GM23338 (cell line): ENCODE measurements around the gene OR4D2. TPM values are rescaled to one million over a fixed set of nuclear protein-coding genes. Genes with fewer than 3 reads are reported as not detected.

Experiments
- ATAC-seq: fragments of 200-7000 bp; cut with Tn5 transposase; 3 replicates; pipeline ENCODE4 v1.9.1; 2020
- DNase-seq: peaks from one replicate; pipeline ENCODE4 v3.0.0-alpha.2; 2015; ENCODE audit warnings: low spot score
- H2AFZ ChIP-seq: fragments of 200-600 bp; sonication (generic); 2 replicates; pipeline ENCODE4 v1.8.0; 2016; ENCODE audit warnings: antibody characterized with exemption, mild to moderate bottlenecking, moderate library complexity
- H3F3A ChIP-seq: fragments of 200-600 bp; sonication (generic); replicated peaks from 2 replicates; pipeline ENCODE4 v1.8.0; 2017; ENCODE audit warnings: antibody characterized with exemption, mixed run types, low read depth
- H3K27ac ChIP-seq: fragments of 200-600 bp; sonication (generic); 2 replicates; pipeline ENCODE4 v1.6.1; 2016; ENCODE audit warnings: low read depth
- H3K27me3 ChIP-seq: fragments of 200-600 bp; sonication (generic); 2 replicates; pipeline ENCODE4 v1.8.0; 2016; ENCODE audit warnings: mild to moderate bottlenecking, mixed run types, moderate library complexity; ENCODE audit not compliant: insufficient read depth
- H3K36me3 ChIP-seq: fragments of 200-600 bp; sonication (generic); 2 replicates; pipeline ENCODE4 v1.8.0; 2016; ENCODE audit warnings: mild to moderate bottlenecking; ENCODE audit not compliant: insufficient read depth
- H3K4me1 ChIP-seq: fragments of 200-600 bp; sonication (generic); 2 replicates; pipeline ENCODE4 v1.8.0; 2016; ENCODE audit warnings: mild to moderate bottlenecking, moderate library complexity; ENCODE audit not compliant: insufficient read depth
- H3K4me2 ChIP-seq: fragments of 200-600 bp; sonication (generic); 2 replicates; pipeline ENCODE4 v1.7.1; 2017; ENCODE audit warnings: mixed run types
- H3K4me3 ChIP-seq: fragments of 200-600 bp; sonication (generic); 2 replicates; pipeline ENCODE4 v1.6.1; 2016; ENCODE audit warnings: mixed run types
- H3K79me2 ChIP-seq: fragments of 200-600 bp; sonication (generic); replicated peaks from 2 replicates; pipeline ENCODE4 v1.8.0; 2017; ENCODE audit warnings: mild to moderate bottlenecking; ENCODE audit not compliant: insufficient read depth
- H3K9me2 ChIP-seq: fragments of 200-600 bp; sonication (generic); 2 replicates; pipeline ENCODE4 v1.8.0; 2017; ENCODE audit not compliant: insufficient read depth
- H4K20me1 ChIP-seq: fragments of 200-600 bp; sonication (generic); replicated peaks from 2 replicates; pipeline ENCODE4 v1.8.0; 2017; ENCODE audit warnings: mild to moderate bottlenecking; ENCODE audit not compliant: insufficient read depth
- H3K27ac Mint-ChIP-seq: 2 replicates; pipeline ENCODE4 v1.8.0; 2020; ENCODE audit warnings: inconsistent platforms, mild to moderate bottlenecking, moderate library complexity, mixed read lengths
- H3K27me3 Mint-ChIP-seq: 3 replicates; pipeline ENCODE4 v1.8.0; 2022; ENCODE audit warnings: low read depth, mild to moderate bottlenecking, moderate library complexity, mixed read lengths, inconsistent platforms; ENCODE audit not compliant: insufficient read depth, poor library complexity
- H3K36me3 Mint-ChIP-seq: 3 replicates; pipeline ENCODE4 v1.8.0; 2021; ENCODE audit warnings: low read depth, mild to moderate bottlenecking, inconsistent platforms, moderate library complexity, mixed read lengths
- H3K4me1 Mint-ChIP-seq: 3 replicates; pipeline ENCODE4 v1.8.0; 2020; ENCODE audit warnings: mild to moderate bottlenecking, inconsistent platforms, mixed read lengths
- H3K4me3 Mint-ChIP-seq: 3 replicates; pipeline ENCODE4 v1.8.0; 2021; ENCODE audit warnings: moderate library complexity, mild to moderate bottlenecking, inconsistent platforms, mixed read lengths
- H3K9me3 Mint-ChIP-seq: 3 replicates; pipeline ENCODE4 v1.8.0; 2020; ENCODE audit warnings: moderate library complexity, mild to moderate bottlenecking, inconsistent platforms, mixed read lengths
- CREB1 ChIP-seq: fragments of 250-450 bp; sonication (Bioruptor Pico); IDR thresholded peaks from 2 replicates; pipeline ENCODE4 v1.5.0; 2020; ENCODE audit warnings: low read depth, mild to moderate bottlenecking, moderate library complexity
- CTCF ChIP-seq, 2 experiments: fragments of 200-600 bp in 1 of 2; sonication (generic) in 1 of 2; conservative IDR thresholded peaks; 2 replicates each; pipeline versions ENCODE4 v1.5.1 to v1.6.1; 2016 to 2017; ENCODE audit warnings: antibody characterized with exemption in 2 of 2, low read depth in 2 of 2, mild to moderate bottlenecking in 2 of 2, moderate library complexity in 1 of 2
- JUNB ChIP-seq: IDR thresholded peaks from one replicate; pipeline ENCODE4 v1.6.1; 2016; ENCODE audit warnings: antibody characterized with exemption; ENCODE audit not compliant: unreplicated experiment
- NANOG ChIP-seq: IDR thresholded peaks from 2 replicates; pipeline ENCODE4 v1.6.1; 2016; ENCODE audit warnings: antibody characterized with exemption, borderline replicate concordance
- POLR2AphosphoS5 ChIP-seq: IDR thresholded peaks from 2 replicates; pipeline ENCODE4 v1.6.1; 2016; ENCODE audit warnings: antibody characterized with exemption, low read depth
- STAT1 ChIP-seq: IDR thresholded peaks from one replicate; pipeline ENCODE4 v1.6.1; 2016; ENCODE audit warnings: antibody characterized with exemption; ENCODE audit not compliant: unreplicated experiment
- ZNF462 ChIP-seq: fragments of 250-450 bp; sonication (Bioruptor Pico); IDR thresholded peaks from 2 replicates; pipeline ENCODE4 v1.5.0; 2020; ENCODE audit warnings: mild to moderate bottlenecking, moderate library complexity
- polyA plus RNA-seq: library from polyadenylated mRNA; unstranded; fragments of >200 nt; fragmentation: Nextera tagmentation; extraction: Ambion mirVana; gene quantifications from 2 replicates; pipeline ENCODE4 v1.2.1, GENCODE V29; 2016
- total RNA-seq: library from RNA; depleted of rRNA; stranded (reverse); fragments of >200 nt; shearing (Covaris generic); gene quantifications from 2 replicates; pipeline ENCODE4 v1.2.3, GENCODE V29; 2014

OR4D2 gene
- total and polyA plus RNA-seq, 2 experiments from 2014 or later = not detected

- peak overlapping the region; percentile 21; the same call in 1 of the 2 replicates for H3K27ac Mint-ChIP-seq
- no peaks in the 10 kb centered on the region for H3K36me3 Mint-ChIP-seq
- H4K20me1 ChIP-seq = no peaks in the 10 kb centered on the region
- no peak overlapping the region for H3K27ac ChIP-seq
- H3K36me3 ChIP-seq = no peaks in the 10 kb centered on the region
- H3K4me2 ChIP-seq = peak overlapping the region; percentile 72
- H3K4me1 ChIP-seq = no peaks in the 10 kb centered on the region
- peaks cover 12% of the 10 kb centered on the region for H3K27me3 Mint-ChIP-seq
- H3K79me2 ChIP-seq = no peaks in the 10 kb centered on the region
- no peaks in the 10 kb centered on the region; the same call in 1 of the 2 replicates for H3K9me2 ChIP-seq
- peak overlapping the region; percentile 100 for H2AFZ ChIP-seq
- DNase-seq (peak; percentile 87), ATAC-seq (peak; percentile 95)
- H3K9me3 Mint-ChIP-seq = no peaks in the 10 kb centered on the region
- peaks cover 37% of the 10 kb centered on the region for H3K27me3 ChIP-seq
- peaks cover 3% of the 10 kb centered on the region; the same call in 2 of the 3 replicates for H3K4me1 Mint-ChIP-seq
- peak overlapping the region; percentile 87 for H3K4me3 Mint-ChIP-seq
- TF ChIP-seq ZNF462 (CRISPR knock-in tag) (no peak), STAT1 (no peak), CTCF (conservative IDR thresholded peaks at IDR 0.05; ENCODE audit: low read depth in 2 of 2) (0 out of 4 replicates have a peak, but pooled peaks of 1 of the 2 experiments have one; percentile 8), POLR2AphosphoS5 (peak; percentile 70), CREB1 (CRISPR knock-in tag) (peak; percentile 82), JUNB (no peak), NANOG (no peak)
- peak overlapping the region; percentile 86 for H3K4me3 ChIP-seq
- peaks cover 9% of the 10 kb centered on the region; the same call in 1 of the 2 replicates for H3F3A ChIP-seq
These were observed 9.7 kb upstream of the OR4D2 start for GRCh38 chr17:58156839-58157803.
